Measurements from ENCODE around the gene GRM4. TPM values are rescaled to one million over a fixed set of nuclear protein-coding genes. Genes with fewer than 3 reads are reported as not detected.

The GRM4 gene
- total and polyA plus RNA-seq, 10 of the 15 experiments (the other 5 are each of a cell fraction or from before 2014, with no cell fraction given): 0.01 to 0.31 (median 0.05) TPM; not detected in 2

- Histone ChIP-seq H3K9ac (ENCODE audit: control insufficient read depth, insufficient read depth, low read length) (no peak overlapping the region), H3K4me1 (ENCODE audit: control insufficient read depth, insufficient read depth, low read length) (no peaks in the 10 kb centered on the region), H3K9me3 (replicated peaks; ENCODE audit: control insufficient read depth, insufficient read depth, low read length) (no peaks in the 10 kb centered on the region), H3K4me2 (ENCODE audit: control insufficient read depth, insufficient read depth) (no peak overlapping the region), H4K20me1 (ENCODE audit: control insufficient read depth, insufficient read depth) (no peaks in the 10 kb centered on the region), H3K36me3 (ENCODE audit: control insufficient read depth in 2 of 2, insufficient read depth in 2 of 2, low read length in 1 of 2) (no peaks in the 10 kb centered on the region), H3K27ac (ENCODE audit: control insufficient read depth, insufficient read depth) (no peak overlapping the region), H3K27me3 (replicated peaks in 1 of 2; ENCODE audit: control insufficient read depth in 2 of 2, insufficient read depth in 2 of 2, low read length in 1 of 2) (peaks cover 0 to 3% of the 10 kb centered on the region in 2 experiments; a peak in 3 of 4 replicates), H2AFZ (ENCODE audit: control insufficient read depth, low read depth, low read length) (no peak overlapping the region), H3K4me3 (no peak overlapping the region), H3K79me2 (ENCODE audit: control insufficient read depth, insufficient read depth, low read length) (no peaks in the 10 kb centered on the region)
- FAIRE-seq: no peak
- ChIA-PET SMC1A (ENCODE audit: uncharacterized antibody, unreplicated experiment) (no interaction called here), RAD21 (ENCODE audit: unreplicated experiment) (no interaction called here), POLR2A (no interaction called here), CTCF (interaction anchor here (1.1 kb wide), 1 partner anchor 10 kb away, joined by 5 read pairs; no protein-coding TSS in a partner anchor)
- intact Hi-C loops (cut with micrococcal nuclease; ENCODE audit: unreplicated experiment) (no loop called here), in situ Hi-C loops (cut with MboI) (loop anchor here (10.0 kb wide), 1 partner anchor 96 kb away; no protein-coding TSS in a partner anchor)
- TF ChIP-seq, protein P1, sequence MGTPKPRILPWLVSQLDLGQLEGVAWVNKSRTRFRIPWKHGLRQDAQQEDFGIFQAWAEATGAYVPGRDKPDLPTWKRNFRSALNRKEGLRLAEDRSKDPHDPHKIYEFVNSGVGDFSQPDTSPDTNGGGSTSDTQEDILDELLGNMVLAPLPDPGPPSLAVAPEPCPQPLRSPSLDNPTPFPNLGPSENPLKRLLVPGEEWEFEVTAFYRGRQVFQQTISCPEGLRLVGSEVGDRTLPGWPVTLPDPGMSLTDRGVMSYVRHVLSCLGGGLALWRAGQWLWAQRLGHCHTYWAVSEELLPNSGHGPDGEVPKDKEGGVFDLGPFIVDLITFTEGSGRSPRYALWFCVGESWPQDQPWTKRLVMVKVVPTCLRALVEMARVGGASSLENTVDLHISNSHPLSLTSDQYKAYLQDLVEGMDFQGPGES (IDR thresholded peaks at IDR 0.05): no peak
- TF ChIP-seq BCL3 (IDR thresholded peaks at IDR 0.05; ENCODE audit: borderline replicate concordance, insufficient read depth, low read depth, low read length, poor library complexity, severe bottlenecking): no peak
- no peak for TF ChIP-seq RELA (IDR thresholded peaks at IDR 0.05; ENCODE audit: borderline replicate concordance, partially characterized antibody)
- no peak for TF ChIP-seq HCFC1 (IDR thresholded peaks at IDR 0.05; ENCODE audit: low read length)
- TF ChIP-seq RCOR1 (conservative IDR thresholded peaks at IDR 0.05; ENCODE audit: low read depth, low read length): no peak
- no peak for TF ChIP-seq CBX3 (IDR thresholded peaks at IDR 0.05; ENCODE audit: borderline replicate concordance, low read depth)
- WGBS (ENCODE audit: insufficient coverage, insufficient replicate concordance, low lambda C conversion rate, missing lambda C conversion rate): 32% methylated on average over 17 of the region's 17 CpGs
- no peak for DNase-seq (ENCODE audit: low read depth, low spot score)
- no peak for ATAC-seq
- no TSS peak for BruUV-seq (replicated peaks)
These were observed 86.7 kb downstream of the GRM4 start for GRCh38 chr6:34059136-34059731.

Data from GM12878 (cell line).